MM.1S (cell line): ENCODE results near the gene KLC4.

ENCODE experiments used
- EZH2 ChIP-seq: fragments of 300-600 bp; sonication (generic); optimal IDR thresholded peaks from 2 replicates; pipeline ENCODE3; 2017; ENCODE audit warnings: low read depth, mild to moderate bottlenecking, antibody characterized with exemption, low read length, mixed read lengths
- TF ChIP-seq, protein P1 (sequence below): fragments of 300-600 bp; sonication (generic); IDR thresholded peaks from 2 replicates; pipeline ENCODE4 v1.5.1; 2016; ENCODE audit warnings: antibody characterized with exemption, low read length, mixed read lengths

DNA sequence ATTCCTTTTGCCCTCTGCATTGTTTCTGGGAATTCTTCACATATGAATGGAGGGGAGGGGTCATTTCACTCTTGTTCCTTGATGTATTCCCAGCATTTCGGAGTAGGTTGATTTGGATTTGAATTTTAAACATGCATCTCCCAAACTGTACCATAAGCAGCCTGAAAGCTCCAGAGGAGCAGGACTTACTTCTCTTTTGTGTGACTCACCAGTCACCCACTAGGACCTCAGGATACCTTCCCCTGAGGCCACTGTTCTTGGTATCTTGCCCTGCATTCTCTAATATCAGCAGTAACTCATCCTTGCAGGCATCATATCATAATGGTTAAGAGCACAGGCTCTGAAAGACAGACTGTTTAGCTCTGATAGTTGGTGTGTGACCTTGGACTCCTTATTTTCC, 900 bp upstream of the KLC4 start:
- TF ChIP-seq, protein P1, sequence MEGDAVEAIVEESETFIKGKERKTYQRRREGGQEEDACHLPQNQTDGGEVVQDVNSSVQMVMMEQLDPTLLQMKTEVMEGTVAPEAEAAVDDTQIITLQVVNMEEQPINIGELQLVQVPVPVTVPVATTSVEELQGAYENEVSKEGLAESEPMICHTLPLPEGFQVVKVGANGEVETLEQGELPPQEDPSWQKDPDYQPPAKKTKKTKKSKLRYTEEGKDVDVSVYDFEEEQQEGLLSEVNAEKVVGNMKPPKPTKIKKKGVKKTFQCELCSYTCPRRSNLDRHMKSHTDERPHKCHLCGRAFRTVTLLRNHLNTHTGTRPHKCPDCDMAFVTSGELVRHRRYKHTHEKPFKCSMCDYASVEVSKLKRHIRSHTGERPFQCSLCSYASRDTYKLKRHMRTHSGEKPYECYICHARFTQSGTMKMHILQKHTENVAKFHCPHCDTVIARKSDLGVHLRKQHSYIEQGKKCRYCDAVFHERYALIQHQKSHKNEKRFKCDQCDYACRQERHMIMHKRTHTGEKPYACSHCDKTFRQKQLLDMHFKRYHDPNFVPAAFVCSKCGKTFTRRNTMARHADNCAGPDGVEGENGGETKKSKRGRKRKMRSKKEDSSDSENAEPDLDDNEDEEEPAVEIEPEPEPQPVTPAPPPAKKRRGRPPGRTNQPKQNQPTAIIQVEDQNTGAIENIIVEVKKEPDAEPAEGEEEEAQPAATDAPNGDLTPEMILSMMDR, result no peak
- no peak for TF ChIP-seq EZH2
